GM19455 (cell line): ENCODE measurements around the gene KISS1.

Source experiments
- ATAC-seq: cut with Tn5 transposase; IDR thresholded peaks from one replicate; pipeline ENCODE4 v1.9.1; 2021; ENCODE audit not compliant: unreplicated experiment

The KISS1 gene

DNA sequence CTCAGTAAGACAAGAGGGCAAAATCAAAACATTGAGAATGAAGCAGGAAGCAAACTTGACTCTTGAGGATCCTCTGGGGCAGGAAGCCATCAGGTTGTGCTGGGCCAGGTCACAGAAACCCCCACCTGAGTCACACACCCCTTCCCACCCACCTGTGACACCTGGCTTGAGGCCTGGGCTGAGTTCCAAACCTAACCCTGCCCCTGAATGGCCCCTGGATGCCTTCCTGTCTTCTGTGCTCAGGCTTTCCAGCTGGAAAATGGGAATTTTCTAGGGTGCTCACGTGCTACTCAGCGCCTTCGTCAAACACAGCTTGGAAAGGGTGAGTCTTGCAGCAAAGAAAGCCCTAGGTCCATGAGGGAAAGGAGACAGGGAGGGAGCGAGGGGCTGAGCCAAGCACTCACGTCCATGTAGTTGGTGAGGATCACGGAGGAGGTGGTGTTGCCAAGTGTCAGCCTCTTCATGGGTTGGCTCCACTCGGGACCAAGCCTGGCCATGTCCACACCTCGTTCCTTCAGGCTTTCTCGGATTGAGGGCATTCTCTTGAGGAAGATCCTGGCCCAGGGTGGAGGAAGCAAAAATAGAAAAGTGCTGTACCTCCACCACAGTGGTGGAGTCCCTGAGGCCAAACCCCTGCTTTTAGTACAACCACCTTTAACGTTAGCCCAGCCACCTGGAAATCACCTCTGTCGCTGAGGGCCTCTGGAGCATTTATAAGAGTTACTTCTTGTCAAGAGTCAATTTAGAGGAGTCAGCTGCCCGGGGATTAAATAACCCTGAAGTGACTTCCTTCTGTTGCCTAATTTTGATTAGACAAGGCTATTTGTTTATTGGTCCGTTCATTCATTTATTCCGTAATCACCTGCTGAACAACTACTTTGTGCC is 34.4 kb downstream of the KISS1 start:
- ATAC-seq, result no peak

DNA sequence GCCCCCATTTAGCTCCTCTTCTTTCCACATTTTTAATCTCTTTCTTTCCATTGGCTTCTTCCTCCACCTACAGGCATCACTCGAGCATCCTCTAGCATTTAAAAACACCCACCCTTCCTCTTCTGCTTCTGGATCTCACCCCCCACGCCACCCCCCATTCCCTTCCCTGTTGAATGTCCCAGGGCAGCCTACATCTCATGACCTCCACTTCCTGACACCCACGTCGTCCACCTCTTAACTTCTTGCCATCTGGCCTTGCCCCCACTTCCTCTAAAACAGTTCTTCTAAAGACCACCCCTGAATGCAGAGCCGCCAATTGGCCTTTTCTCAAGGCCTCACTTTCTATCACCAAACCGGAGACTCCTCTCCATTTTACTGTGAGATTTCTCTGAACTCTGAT is 38.3 kb downstream of the KISS1 start:
- no peak for ATAC-seq

DNA sequence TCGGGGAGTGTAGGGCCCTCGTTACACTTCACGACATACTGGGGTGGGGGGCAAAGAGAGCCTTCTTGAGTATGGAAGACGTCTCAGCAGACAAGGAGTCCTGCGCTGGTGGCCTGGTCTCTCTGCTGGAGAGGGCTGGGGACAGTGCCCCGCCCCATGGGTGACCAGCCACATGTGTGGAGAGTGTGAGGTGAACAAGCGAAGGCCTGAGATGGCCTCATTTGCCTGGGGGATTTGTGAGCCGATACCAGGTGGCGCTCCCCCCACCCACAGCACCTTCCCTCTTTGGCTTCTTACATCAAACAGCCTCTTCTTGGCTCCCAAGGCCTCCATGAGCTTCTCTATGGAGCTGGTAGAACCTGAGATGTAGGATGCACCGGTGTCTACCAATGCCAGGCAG is 40.4 kb downstream of the KISS1 start:
- no peak for ATAC-seq

DNA sequence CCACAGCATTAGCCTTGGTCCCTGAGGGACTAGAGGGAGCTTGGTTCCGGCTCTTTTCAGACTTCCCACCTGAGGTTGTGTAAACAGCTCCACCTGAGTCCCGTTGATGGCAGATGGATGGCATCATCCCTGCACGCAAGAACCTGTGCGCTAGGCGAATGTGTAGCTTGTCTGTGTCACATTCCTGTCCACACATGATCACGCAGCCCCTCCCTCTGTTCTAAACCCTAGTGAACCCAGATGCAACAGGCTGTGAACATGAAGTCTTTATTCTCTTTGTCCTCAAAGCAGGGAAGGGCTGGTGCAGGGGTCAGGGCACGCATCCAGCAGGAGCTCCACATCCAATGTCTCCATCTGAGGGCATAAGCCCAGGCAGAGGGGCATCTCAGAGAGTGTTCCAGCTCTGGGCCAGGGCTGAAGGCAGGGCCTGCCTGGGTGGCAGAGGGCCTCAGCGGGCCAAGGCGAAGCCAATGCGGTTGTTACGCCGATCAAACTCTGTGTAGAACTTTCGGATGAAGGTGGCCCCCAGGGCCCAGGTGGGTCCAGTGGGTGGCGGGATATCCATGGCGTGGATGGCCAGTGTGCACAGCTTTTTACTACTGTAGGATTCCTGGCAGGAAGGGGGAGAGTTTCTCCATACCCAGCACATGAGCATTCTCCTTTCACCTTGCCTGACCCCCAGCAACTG is 41.6 kb downstream of the KISS1 start:
- ATAC-seq, result no peak

DNA sequence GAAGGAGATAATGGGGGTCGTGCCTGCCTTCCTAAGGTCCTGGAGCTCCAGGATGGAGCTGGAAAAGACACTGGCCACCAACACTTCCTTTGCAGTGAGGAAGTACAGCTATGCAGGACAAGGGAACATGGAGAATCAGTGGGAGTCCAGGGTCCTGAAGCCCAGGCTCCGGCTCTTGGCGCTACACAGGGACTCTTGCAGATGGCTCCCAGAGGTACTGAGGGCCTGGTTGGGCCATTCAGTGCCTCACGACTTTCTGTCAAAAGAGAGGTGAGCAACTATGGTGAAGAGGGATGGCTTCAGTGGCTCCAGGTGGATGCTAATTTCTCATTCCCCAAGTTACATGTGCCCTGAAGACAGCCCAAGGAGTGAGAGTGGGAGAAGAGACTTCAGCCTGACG is 42.6 kb downstream of the KISS1 start:
- no peak for ATAC-seq

DNA sequence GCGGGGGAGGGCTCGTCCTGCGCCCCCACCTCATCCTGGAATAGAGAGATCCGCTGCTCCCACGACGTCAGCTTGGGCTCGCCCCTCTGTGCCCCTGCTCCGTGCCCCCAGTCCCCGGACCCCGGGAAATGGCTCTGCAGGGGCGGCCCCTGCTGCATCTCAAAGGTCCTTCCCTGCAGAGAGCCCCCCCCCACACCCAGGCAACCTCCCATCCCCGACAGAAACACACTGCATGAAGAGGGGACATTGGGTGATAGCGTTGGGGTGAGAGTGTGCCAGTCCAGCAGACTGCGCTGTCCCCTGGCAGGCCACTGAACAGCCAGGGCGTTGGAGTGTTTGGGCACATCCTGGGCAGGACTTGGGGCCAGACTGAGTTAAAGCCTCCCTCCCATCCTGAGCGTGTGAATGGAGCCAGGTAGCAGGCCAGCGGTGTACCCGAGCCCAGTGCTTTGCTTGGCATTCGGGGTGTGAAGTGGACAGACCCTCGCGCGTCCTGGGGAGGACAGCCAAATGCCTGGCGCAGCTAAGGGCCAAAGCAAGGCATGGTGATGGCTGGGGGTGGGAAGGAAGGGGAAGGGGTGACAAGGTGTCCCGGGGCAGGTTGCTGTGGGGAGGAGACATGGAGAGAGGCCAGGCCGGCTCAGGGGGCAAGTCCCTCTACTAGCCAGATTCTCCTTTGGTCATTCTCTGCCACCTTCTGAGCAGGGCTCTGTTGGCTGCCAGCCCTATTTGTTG is 43.8 kb downstream of the KISS1 start:
- ATAC-seq, result no peak

DNA sequence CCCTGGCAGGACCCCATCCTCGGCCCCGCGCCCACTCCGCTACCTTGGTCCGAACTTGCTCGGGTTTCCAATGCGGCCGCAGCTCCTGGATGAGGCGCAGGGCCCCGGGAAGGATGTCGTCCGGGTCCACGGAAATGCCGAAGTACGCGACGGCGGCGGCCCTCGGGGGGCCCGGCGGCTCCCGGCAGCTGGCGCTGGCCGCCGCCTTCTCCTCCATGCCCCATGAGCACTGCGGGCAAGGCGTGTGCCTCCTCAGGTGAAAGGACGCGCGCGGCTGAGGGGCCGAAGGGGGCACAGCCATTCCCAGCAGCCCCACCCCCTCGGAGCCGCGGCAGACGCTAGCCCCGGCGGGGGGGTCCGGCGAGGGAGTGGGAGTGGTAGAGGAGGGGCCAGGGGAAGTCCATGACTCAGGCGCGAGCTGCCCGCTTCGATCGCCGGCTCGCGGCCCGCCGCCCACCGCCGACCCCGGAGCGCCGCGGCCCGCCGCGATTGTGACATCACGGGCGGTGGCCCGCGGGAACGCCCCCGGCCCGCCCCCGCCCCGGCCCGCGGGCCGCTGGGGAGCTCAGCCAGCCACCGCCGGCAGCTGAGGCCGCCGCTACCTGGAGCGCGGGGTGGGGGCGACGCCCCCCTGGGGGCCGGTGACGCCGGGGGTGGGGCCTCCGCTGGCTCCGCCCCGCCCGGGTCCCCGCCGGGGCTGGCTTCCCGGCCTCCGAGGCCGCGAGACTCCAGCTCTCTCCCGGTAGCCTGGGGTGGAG is 44.6 kb downstream of the KISS1 start, which contains the start of gene ETNK2:
Gene ETNK2 (minus strand): TSS at position 493 of the 758 bp plus-strand sequence. CDS start 192 bp downstream, at position 301.
- no peak for ATAC-seq

DNA sequence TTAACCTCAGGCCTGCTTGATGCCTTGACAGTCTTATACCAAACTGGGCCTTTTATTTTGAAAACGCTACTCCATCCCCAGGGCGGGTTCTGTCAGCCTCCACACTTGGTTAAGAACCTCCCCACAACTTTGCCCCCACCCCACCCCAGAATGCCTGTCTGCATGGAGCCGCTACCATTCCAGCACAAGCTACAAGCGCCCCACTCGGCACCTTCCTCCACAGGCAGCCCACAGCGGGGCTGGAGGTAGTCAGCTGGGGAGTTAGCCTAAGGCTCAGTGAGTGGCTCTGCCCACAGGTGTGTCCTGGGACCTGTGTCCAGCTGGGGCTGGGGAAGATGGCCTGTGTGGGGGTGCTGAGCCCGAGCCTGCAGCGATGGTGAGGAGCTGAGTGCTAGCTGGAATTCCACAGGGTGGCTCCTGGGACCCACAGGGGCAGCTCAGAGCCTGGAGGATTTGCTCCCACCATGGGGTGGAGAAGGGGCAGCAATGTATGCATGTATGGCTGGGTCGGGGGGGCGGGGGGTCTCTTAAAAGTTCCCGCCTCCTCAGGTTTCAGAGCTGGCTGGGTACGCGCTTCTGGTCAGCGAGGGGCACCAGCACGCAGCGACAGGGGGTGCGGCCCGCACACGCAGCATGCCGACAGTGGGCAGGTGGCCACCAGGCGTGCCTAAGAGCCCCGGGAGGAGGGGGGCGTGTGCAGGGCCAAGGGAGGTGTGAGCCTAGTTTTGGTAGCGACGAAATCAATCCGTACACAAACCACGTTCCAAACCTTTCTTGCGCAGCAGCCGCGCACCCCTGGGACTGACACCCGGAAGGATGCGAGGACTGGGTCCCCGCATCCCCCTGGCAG is 45.4 kb downstream of the KISS1 start:
- no peak for ATAC-seq

DNA sequence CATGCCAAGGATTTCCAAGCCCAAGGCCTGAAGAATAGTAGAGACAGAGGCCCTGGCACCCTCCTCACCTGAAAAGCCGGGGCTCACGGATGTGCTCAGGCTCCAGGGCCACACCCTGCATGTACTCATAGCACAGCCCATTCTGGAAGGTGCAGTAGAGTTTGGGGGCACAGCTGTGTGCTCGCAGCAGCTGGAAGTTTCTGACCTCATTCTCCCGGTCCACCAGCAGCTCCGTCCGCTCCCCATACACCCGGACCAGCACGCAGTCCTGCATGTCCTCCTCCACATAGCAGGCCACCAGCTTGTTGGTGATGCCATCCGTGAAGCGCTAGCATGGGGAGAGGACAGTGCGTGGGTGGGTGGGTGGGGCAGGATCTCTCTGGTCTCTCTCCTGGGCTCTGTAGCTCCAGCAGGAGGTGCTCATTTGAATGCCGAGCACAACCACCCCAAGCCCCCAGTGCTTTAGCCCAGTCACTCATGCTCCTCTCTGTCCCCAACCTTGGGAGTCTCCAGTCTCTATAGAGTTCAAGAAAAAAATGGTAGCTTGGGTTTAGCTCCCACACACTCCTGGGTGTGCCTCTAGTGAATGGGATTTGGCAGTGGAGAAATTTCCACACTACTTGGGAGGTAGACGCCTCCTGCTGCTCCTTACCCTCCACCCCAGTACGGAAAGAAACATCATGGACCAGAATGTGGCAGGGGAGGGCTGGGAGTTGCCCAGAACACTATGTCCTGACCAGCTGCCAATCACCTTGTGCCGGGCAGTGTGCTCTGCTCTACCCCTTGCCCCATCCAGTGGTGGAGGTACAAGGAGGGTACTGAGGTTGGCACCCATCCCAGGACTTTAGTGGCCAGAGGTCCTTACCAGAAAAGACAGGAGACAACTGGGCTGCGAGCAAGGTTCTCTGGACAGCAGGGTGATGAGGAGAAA is 46.4 kb downstream of the KISS1 start:
- ATAC-seq, result no peak

DNA sequence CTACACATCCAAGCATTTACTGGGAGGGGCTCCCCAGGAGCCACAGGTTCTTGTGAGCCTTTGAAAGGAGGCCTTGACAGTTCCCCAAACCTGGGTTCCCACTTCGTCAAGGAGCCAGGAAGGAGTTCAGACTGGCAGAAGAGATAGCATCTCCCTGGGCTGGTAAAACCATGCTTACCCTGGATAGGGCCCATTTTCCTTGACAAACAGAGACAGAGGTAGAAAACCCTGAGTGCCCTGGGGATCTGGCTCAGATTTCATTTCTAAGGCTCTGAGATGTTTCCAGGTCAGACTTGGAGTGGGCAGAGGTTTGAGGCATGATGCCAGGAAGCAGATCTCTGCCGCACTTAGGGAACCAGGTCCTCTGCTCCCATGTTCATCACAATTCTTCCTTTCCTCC is 47.2 kb downstream of the KISS1 start:
- ATAC-seq, result no peak

DNA sequence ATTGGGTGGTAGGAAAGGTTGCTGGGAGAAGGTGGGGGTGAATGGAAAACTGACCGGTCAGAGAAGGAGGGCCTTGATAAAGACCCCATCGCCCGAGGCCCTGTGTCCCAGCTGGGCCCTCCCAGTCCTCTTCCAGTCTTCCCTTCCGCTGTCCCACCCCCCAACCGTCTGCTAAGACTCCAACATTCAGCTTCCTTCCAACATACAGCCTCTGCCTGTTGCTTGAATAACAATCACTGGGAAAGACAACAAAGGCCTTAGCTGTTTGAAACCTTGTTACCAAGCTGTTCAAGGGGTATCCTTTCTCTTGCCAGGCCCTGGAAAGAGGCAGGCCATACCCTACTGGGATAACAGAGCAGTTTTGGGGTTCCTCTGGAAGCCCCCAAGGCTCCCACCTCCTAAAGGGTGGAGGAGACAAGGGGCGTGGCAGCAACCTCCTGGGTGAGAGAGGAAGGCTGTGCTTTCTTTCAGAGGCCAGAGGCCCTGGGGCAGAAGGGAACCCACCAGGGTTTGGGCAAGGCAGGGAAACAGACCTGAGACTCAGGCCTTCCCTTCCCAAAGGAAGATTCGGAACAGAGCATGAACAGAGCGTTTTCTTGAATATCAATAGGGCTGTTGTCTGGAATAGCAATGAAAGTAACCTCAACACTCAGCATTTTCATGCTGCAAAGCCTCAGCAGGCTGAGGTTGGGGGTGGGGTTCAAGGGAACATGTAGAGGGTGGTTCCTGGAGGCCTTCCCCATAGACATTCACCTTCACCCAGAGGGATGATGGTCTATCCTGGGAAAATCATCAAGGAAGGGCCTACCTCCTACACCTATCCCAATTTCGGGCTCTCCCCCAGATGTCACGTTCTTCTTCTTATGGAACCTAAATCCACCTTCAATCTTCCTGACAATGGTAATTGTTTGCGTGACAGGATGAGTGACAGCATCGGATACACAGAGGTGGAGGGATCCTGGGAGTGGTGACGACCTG is 48.6 kb downstream of the KISS1 start:
- ATAC-seq, result no peak

DNA sequence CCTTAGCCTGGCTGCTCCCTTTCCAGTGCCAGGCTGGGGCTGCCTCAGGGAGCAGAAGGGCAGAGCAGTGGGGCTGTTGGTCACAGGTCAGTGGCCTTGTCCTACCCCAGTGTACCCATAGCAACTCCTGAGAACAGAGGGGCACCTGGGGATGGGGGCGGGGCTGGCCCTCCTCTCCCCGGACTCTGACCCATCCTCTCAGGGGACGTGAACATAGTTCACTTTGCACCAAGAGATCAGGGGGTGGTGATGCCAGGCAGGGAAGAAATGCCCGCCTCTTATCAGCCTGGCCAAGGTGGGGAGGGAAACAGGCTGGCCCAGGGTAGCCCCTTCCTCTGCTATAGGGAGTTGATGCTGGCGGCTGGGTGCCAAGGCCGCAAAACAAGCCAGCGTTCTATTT is 49.3 kb downstream of the KISS1 start:
- no peak for ATAC-seq

DNA sequence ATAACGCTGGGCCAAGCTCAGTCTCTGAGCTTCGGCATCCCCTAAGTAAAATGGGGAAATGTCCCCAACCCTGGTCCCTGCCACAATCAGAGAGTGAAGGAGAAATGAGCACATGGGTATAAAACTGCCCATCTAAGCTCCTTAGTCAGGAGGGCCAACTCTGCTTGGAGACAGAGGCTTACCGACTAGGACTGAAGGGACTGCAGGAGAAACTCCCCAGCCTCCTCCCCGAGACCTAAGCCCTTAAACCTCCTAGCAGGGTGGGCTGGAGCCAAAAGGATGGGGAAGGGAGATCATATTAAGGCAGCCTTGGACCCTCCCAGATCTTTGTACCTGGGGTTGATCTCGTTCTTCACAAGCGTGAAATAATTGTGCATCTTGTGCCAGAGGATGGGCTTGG is 50.0 kb downstream of the KISS1 start:
- no peak for ATAC-seq

DNA sequence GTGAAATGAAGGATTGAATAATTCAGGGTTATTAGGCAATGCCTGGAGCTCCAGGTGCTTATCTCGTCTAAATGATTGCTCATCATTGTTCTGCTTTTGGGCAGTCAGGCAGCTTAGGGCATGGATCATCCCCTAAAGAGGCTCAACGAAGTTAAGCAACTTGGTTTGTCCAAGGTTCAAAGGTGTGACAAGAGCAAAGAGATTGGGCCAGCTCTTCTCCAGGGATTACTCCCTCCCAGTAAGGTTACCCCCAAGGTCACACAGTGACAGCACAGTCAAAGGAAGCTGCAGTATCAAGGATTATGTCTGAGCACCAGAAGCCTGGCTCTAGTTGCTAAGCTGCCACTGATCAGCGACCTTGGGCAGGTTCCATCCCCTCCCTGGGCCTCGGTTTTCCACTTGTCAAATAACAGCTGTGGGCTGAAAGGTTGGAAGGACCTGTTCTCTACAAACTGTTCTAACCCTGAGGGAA is 51.2 kb downstream of the KISS1 start:
- no peak for ATAC-seq

DNA sequence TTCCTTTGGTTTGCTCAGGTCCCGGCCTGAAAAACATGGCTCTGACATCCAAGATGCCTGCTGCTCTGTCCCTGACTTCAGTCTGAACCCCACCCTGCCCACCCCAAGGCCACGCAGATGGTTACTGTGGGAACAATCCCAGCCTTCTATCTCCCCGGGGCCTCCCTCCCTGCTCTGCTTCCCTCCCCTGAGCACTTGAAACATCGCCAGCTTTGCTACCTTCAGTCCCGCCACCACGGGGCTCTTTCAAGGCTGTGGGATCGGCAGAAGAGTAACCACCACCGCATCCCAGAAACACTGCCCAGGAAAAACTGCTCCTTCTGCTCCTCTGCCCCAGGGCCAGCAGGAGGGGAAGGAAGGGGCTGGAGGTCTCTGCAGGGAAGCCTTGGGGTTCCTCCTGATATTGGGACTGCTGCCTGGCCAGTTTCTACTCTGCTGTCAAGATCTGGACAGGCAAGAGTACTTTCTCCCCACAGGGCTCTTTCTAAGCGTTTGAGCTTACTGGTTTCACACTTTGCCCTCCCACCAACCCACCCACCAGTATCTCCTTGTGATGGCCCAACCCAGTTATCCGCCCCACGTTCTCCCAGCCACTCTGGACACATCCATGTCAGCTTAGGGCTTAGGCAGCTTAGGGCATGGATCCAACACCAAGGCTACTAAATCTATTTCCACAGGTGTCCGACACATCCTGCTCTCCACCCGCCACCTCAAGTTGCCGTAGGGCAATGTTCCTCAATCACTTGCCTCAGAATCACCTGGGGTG is 52.8 kb downstream of the KISS1 start:
- ATAC-seq, result no peak

DNA sequence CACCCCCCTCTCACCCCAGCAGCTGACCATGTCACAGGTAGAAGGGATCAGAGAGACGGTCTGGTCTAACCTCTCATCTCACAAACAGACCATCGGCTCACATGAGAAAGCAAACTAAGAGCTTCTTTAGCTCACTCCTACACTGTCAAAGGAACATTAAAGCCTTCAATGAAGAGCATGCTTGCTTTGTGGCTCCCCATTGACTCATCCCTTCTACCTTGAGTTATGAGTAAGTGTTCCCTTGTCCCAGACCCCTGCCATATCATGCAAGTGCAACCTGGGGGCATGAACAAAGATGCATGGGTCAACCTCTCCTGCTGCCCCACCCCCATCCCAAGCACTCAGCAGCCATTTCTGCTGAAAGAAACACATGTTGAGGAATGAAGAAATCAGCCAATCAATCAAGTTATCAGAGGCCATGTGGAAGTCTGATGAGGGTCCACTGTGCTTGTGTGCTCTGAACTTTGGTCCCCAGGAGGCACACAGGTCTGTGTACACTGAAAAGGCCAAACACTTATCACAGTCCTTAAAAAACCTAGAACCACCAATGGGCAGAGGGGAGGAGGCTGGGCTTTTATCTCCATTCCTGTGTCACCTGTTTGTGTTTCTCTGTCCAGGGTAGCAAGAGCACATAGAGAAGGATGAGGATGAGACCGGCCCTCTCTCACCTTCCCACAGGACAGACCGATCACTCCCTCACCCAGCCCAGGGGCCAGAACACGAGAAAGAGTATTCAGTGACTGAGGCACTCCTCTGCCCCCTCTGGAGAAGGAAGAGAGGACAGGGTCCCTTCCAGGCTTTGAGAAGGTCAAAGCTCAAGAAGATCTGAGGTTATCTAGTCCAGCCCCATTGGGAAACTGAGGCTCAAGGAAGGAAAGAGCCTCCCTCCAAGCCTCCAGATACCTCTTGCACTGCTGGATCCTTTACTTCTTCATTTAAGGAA is 54.0 kb downstream of the KISS1 start:
- ATAC-seq, result no peak
